ENCODE measurements around the gene IFT122. TPM values are rescaled to one million over a fixed set of nuclear protein-coding genes. Genes with fewer than 3 reads are reported as not detected.

Gene IFT122
- total RNA-seq, 1 donor = 19.9 TPM

GRCh38 chr3:129429602-129430001 lies 10.4 kb upstream of the IFT122 start:
- H3K4me3 ChIP-seq (ENCODE audit: low read depth, low read length) = no peak overlapping the region
- no peak for DNase-seq (ENCODE audit: low read depth)
- no peak for TF ChIP-seq CTCF (IDR thresholded peaks at IDR 0.05; ENCODE audit: insufficient read depth, low read depth, low read length)

DNA sequence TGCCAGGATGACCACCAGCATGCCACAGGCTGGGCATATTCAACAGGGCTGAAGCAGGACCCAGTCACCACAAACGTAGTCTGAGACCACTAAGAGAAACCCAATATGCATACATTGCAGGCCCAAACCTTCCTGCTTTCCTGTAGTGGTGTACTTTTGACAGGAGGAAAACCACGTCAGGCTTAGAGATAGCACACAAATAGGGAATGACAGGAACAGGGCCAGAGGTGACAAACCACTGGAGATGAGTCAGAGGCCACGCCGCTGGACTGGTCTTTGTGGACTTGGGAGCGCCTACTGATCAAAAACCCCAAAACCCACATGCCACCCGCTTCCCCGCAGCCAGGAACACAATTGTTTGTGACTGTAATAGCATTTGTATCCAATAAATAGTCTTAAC lies 8.0 kb upstream of the IFT122 start:
- TF ChIP-seq CTCF (IDR thresholded peaks at IDR 0.05; ENCODE audit: insufficient read depth, low read depth, low read length) = no peak
- H3K4me3 ChIP-seq (ENCODE audit: low read depth, low read length) = no peak overlapping the region
- no peak for DNase-seq (ENCODE audit: low read depth)

- no peak for DNase-seq (ENCODE audit: low read depth)
- TF ChIP-seq CTCF (IDR thresholded peaks at IDR 0.05; ENCODE audit: insufficient read depth, low read depth, low read length) = no peak
- H3K4me3 ChIP-seq (ENCODE audit: low read depth, low read length) = no peak overlapping the region
Observed at GRCh38 chr3:129432671-129433070, 7.4 kb upstream of the IFT122 start.

DNA sequence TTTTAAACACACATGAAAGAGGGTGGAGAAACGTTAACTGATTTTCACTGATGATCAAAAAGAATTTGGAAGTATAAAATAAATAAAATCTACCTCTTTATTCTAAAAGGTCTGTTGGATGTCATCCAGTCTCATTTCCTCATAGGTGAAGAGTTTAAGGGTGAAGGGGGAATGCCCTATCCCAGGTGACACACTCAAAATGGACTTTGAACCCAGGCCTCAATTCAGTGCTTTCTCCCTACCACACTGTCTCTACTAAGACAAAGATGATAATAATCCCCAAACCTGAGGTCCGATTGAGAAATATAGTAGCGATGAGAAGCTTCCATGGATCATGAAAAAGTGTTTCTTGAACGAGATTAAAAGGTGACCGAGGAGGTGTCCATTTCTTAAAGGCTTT lies 6.5 kb upstream of the IFT122 start:
- H3K4me3 ChIP-seq (ENCODE audit: low read depth, low read length) = no peak overlapping the region
- TF ChIP-seq CTCF (IDR thresholded peaks at IDR 0.05; ENCODE audit: insufficient read depth, low read depth, low read length) = no peak
- no peak for DNase-seq (ENCODE audit: low read depth)

GRCh38 chr3:129434140-129434539 lies 5.9 kb upstream of the IFT122 start:
- TF ChIP-seq CTCF (IDR thresholded peaks at IDR 0.05; ENCODE audit: insufficient read depth, low read depth, low read length) = no peak
- no peak overlapping the region for H3K4me3 ChIP-seq (ENCODE audit: low read depth, low read length)
- DNase-seq (ENCODE audit: low read depth) = no peak

DNA sequence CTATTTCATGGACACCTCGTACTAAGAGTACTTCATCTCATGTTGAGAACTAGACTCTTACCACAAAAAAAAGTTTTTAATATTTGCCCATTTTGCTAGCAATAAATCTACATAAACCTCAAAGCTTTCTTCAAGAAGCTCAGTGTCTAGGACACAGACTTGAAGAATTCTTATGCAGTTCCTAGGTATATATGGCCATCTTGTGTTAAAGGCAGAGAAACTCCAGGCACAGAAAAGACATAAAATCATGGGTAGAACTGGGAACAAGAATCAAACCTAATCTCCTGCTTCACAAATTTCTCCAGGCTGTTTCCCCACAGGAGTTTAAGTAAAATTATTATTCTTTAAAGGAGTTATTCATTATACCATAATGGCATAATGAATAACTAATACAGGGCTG lies 4.7 kb upstream of the IFT122 start:
- TF ChIP-seq CTCF (IDR thresholded peaks at IDR 0.05; ENCODE audit: insufficient read depth, low read depth, low read length) = no peak
- no peak overlapping the region for H3K4me3 ChIP-seq (ENCODE audit: low read depth, low read length)

DNA sequence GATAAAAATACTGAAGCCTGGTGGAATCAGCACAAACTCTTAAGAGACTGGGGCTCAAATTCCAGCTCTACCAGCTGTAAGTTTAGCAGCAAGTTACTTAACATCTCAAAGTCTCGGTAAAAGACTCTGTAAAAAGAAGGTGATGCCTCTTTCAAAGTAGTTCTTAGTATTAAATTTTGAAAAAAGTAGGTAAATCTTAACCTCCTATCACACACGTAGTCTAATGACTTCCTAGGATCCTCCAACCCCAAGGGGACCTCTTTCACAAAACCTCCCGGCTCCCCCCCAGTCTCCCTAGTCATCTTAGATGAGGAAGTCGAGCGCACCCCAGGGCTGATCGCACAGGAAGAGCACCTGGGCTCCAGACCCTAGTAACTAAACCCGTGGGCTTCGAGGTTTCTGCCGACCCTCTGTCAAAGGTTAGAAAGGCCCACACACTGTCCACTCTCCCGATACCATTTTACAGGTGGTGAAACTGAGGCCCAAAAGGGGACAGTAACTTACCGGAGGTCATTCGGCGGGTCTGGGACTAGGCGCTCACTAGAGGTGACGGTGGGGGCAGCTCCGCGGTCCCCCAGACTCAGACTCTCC lies 703 bp upstream of the IFT122 start:
- TF ChIP-seq CTCF (IDR thresholded peaks at IDR 0.05; ENCODE audit: insufficient read depth, low read depth, low read length) = no peak
- peak; percentile 55 for DNase-seq (ENCODE audit: low read depth)
- peak overlapping the region; percentile 99 for H3K4me3 ChIP-seq (ENCODE audit: low read depth, low read length)

More for the DNA sequence above, 4.7 kb upstream of the IFT122 start:
- no peak for DNase-seq (ENCODE audit: low read depth)

All from fibroblast of villous mesenchyme (primary cell).